HepG2 (cell line): ENCODE measurements around the gene CABLES1. TPM values are rescaled to one million over a fixed set of nuclear protein-coding genes. Genes with fewer than 3 reads are reported as not detected.

ENCODE experiments used
- ARID5B ChIP-seq: IDR thresholded peaks from 2 replicates; pipeline ENCODE4 v1.4.0; 2020; ENCODE audit warnings: mild to moderate bottlenecking, missing genetic modification reagents
- ARNTL ChIP-seq: sonication (generic); formaldehyde crosslinking; IDR thresholded peaks from 2 replicates; pipeline ENCODE4 v1.4.0; 2020; ENCODE audit warnings: mild to moderate bottlenecking, missing genetic modification reagents
- CENPX ChIP-seq: sonication (generic); formaldehyde crosslinking; IDR thresholded peaks from 2 replicates; pipeline ENCODE4 v1.9.0; 2021; ENCODE audit warnings: mild to moderate bottlenecking, missing genetic modification reagents, moderate library complexity
- CREM ChIP-seq, 2 experiments: sonication (generic) in 1 of 2; formaldehyde crosslinking in 1 of 2; IDR thresholded peaks; 2 replicates each; pipeline versions ENCODE4 v1.4.0 to v1.6.1; 2016 to 2020; ENCODE audit warnings: antibody characterized with exemption in 1 of 2, mild to moderate bottlenecking in 1 of 2, missing genetic modification reagents in 1 of 2
- GTF2F1 ChIP-seq: fragments of 150-350 bp; IDR thresholded peaks from 2 replicates; pipeline ENCODE4 v1.6.1; 2014; ENCODE audit warnings: low read length
- LCORL ChIP-seq, 2 experiments: fragments of 450-650 bp in 1 of 2; sonication (generic) in 1 of 2; formaldehyde crosslinking in 1 of 2; IDR thresholded peaks; 2 replicates each; pipeline versions ENCODE4 v1.5.0 to v1.6.1; 2017 to 2020; ENCODE audit warnings: antibody characterized with exemption in 1 of 2, missing genetic modification reagents in 1 of 2
- MIER2 ChIP-seq: IDR thresholded peaks from 2 replicates; pipeline ENCODE4 v1.6.1; 2016; ENCODE audit warnings: missing biosample characterization, missing genetic modification reagents
- MYNN ChIP-seq: sonication (generic); formaldehyde crosslinking; IDR thresholded peaks from 2 replicates; pipeline ENCODE4 v1.4.0; 2020; ENCODE audit warnings: mild to moderate bottlenecking, low read depth, missing genetic modification reagents
- NFE2 ChIP-seq: sonication (generic); formaldehyde crosslinking; IDR thresholded peaks from 2 replicates; pipeline ENCODE4 v1.4.0; 2020; ENCODE audit warnings: missing genetic modification reagents
- PHF20 ChIP-seq: sonication (generic); formaldehyde crosslinking; IDR thresholded peaks from 2 replicates; pipeline ENCODE4 v1.5.0; 2020; ENCODE audit warnings: mild to moderate bottlenecking, missing genetic modification reagents
- RARA ChIP-seq: IDR thresholded peaks from 2 replicates; pipeline ENCODE4 v1.6.1; 2016; ENCODE audit warnings: missing genetic modification reagents, missing compliant biosample characterization
- TBP ChIP-seq: sonication (generic); formaldehyde crosslinking; IDR thresholded peaks from 2 replicates; pipeline ENCODE4 v1.5.0; 2020; ENCODE audit warnings: missing genetic modification reagents
- ZBTB26 ChIP-seq: IDR thresholded peaks from 2 replicates; pipeline ENCODE4 v1.6.1; 2016; ENCODE audit warnings: missing compliant biosample characterization, missing genetic modification reagents, borderline replicate concordance
- ZNF12 ChIP-seq: sonication (generic); formaldehyde crosslinking; IDR thresholded peaks from 2 replicates; pipeline ENCODE4 v1.5.0; 2020; ENCODE audit warnings: missing genetic modification reagents
- ZNF547 ChIP-seq: sonication (generic); formaldehyde crosslinking; IDR thresholded peaks from 2 replicates; pipeline ENCODE4 v1.5.1; 2020; ENCODE audit warnings: mild to moderate bottlenecking, missing genetic modification reagents
- ZNF619 ChIP-seq: sonication (generic); formaldehyde crosslinking; IDR thresholded peaks from 2 replicates; pipeline ENCODE4 v1.4.0; 2020; ENCODE audit warnings: mild to moderate bottlenecking, missing genetic modification reagents
- ZNF709 ChIP-seq: sonication (generic); formaldehyde crosslinking; IDR thresholded peaks from 2 replicates; pipeline ENCODE4 v1.5.0; 2020; ENCODE audit warnings: mild to moderate bottlenecking, missing genetic modification reagents
- polyA plus RNA-seq, 8 experiments: library from polyadenylated mRNA; depleted of rRNA in 3 of 8; stranded (reverse) in 7 of 8; unstranded in 1 of 8; fragments of >200 nt; fragmentation: Illumina TruSeq in 4 of 8; extraction: Trizol in 4 of 8; gene quantifications; 2 replicates each; pipeline versions ENCODE4 v1.2.1 to v1.2.3, GENCODE V29; 2011 to 2016; ENCODE audit warnings: low read depth in 4 of 8, missing spikeins in 1 of 8, mixed read lengths in 1 of 8; ENCODE audit not compliant: insufficient read depth in 1 of 8
- total RNA-seq, 5 experiments: library from RNA; depleted of rRNA; stranded (reverse); fragments of >200 nt; fragmentation: Illumina TruSeq; extraction: Trizol; gene quantifications; 2 replicates each; pipeline ENCODE4 v1.2.3, GENCODE V29; 2016; ENCODE audit warnings: low read depth in 1 of 5
- TF ChIP-seq, protein P1 (sequence below): sonication (generic); formaldehyde crosslinking; IDR thresholded peaks from 2 replicates; pipeline ENCODE4 v1.4.0; 2020; ENCODE audit warnings: missing genetic modification reagents, borderline replicate concordance
- TF ChIP-seq, protein P2 (sequence below): IDR thresholded peaks from 2 replicates; pipeline ENCODE4 v1.6.1; 2016; ENCODE audit warnings: low read depth

CABLES1 gene
- total and polyA plus RNA-seq, 2 of the 13 experiments (the other 11 are each of a cell fraction or from before 2014, with no cell fraction given): 14.7 to 25.8 TPM

- TF ChIP-seq MYNN (CRISPR knock-in tag) (no peak), ARID5B (peak; percentile 80), PHF20 (CRISPR knock-in tag) (no peak), ZNF12 (no peak), CENPX (CRISPR knock-in tag) (no peak), CREM (IDR thresholded peaks at IDR 0.05) (0 out of 2 replicates have a peak, but pooled peaks have one; percentile 28), CREM (CRISPR knock-in tag; IDR thresholded peaks at IDR 0.05) (no peak), ZNF547 (CRISPR knock-in tag) (no peak), LCORL (IDR thresholded peaks at IDR 0.05) (no peak), LCORL (CRISPR knock-in tag; IDR thresholded peaks at IDR 0.05) (peak; percentile 61; the same call in 1 of the 2 replicates), MIER2 (CRISPR knock-in tag) (no peak), ARNTL (CRISPR knock-in tag) (peak; percentile 34; the same call in 1 of the 2 replicates), GTF2F1 (no peak), ZNF619 (CRISPR knock-in tag) (no peak), ZNF709 (CRISPR knock-in tag) (no peak), TBP (no peak), ZBTB26 (CRISPR knock-in tag) (0 out of 2 replicates have a peak, but pooled peaks have one; percentile 23), NFE2 (CRISPR knock-in tag) (no peak), RARA (CRISPR knock-in tag) (peak; percentile 56; the same call in 1 of the 2 replicates)
- TF ChIP-seq, protein P1, sequence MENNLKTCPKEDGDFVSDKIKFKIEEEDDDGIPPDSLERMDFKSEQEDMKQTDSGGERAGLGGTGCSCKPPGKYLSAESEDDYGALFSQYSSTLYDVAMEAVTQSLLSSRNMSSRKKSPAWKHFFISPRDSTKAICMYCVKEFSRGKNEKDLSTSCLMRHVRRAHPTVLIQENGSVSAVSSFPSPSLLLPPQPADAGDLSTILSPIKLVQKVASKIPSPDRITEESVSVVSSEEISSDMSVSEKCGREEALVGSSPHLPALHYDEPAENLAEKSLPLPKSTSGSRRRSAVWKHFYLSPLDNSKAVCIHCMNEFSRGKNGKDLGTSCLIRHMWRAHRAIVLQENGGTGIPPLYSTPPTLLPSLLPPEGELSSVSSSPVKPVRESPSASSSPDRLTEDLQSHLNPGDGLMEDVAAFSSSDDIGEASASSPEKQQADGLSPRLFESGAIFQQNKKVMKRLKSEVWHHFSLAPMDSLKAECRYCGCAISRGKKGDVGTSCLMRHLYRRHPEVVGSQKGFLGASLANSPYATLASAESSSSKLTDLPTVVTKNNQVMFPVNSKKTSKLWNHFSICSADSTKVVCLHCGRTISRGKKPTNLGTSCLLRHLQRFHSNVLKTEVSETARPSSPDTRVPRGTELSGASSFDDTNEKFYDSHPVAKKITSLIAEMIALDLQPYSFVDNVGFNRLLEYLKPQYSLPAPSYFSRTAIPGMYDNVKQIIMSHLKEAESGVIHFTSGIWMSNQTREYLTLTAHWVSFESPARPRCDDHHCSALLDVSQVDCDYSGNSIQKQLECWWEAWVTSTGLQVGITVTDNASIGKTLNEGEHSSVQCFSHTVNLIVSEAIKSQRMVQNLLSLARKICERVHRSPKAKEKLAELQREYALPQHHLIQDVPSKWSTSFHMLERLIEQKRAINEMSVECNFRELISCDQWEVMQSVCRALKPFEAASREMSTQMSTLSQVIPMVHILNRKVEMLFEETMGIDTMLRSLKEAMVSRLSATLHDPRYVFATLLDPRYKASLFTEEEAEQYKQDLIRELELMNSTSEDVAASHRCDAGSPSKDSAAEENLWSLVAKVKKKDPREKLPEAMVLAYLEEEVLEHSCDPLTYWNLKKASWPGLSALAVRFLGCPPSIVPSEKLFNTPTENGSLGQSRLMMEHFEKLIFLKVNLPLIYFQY: peak; percentile 15; the same call in 1 of the 2 replicates
- TF ChIP-seq, protein P2, sequence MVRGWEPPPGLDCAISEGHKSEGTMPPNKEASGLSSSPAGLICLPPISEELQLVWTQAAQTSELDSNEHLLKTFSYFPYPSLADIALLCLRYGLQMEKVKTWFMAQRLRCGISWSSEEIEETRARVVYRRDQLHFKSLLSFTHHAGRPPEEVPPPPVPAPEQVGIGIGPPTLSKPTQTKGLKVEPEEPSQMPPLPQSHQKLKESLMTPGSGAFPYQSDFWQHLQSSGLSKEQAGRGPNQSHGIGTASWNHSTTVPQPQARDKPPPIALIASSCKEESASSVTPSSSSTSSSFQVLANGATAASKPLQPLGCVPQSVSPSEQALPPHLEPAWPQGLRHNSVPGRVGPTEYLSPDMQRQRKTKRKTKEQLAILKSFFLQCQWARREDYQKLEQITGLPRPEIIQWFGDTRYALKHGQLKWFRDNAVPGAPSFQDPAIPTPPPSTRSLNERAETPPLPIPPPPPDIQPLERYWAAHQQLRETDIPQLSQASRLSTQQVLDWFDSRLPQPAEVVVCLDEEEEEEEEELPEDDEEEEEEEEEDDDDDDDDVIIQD (CRISPR knock-in tag): no peak
These were observed 11.7 kb downstream of the CABLES1 start (continued) for GRCh38 chr18:23146861-23147469.
